Pancreas (tissue), 10 donors: Measurements from ENCODE around the gene GAS7. TPM values are rescaled to one million over a fixed set of nuclear protein-coding genes. Genes with fewer than 3 reads are reported as not detected.
A peak's percentile ranks its signal among the peaks of the same experiment; 100 is the strongest.

Experiments
- ATAC-seq, 4 donors: fragments of 200-7000 bp; cut with Tn5 transposase; one replicate each; pipeline versions ENCODE4 v1.8.0 to v1.9.1; 2020; ENCODE audit warnings: mild to moderate bottlenecking in 4 of 4, moderate library complexity in 4 of 4
- DNase-seq, 6 donors: peaks; one replicate each; pipeline ENCODE4 v3.0.0-alpha.2; 2020
- FAIRE-seq: peaks from 2 replicates; lab custom pipeline; 2012; peaks lifted over from hg19 to GRCh38; lab: Jason Lieb, UNC
- H3K27ac ChIP-seq, 4 donors: fragments of 200-600 bp; sonication (generic); 1 replicate in 3 of 4; 2 replicates in 1 of 4; pipeline versions ENCODE4 v1.5.0 to v1.8.0; 2020
- H3K27me3 ChIP-seq, 4 donors: fragments of 200-600 bp; one replicate each; pipeline ENCODE4 v1.8.0; 2021
- H3K36me3 ChIP-seq, 3 donors: fragments of 200-600 bp; sonication (generic) in 1 of 3; one replicate each; pipeline versions ENCODE4 v1.5.0 to v1.8.0; 2020 to 2021
- H3K4me1 ChIP-seq, 3 donors: fragments of 200-600 bp; one replicate each; pipeline ENCODE4 v1.8.0; 2021
- H3K4me3 ChIP-seq, 4 donors: fragments of 200-600 bp; sonication (generic) in 2 of 4; one replicate each; pipeline versions ENCODE4 v1.5.0 to v1.8.0; 2020 to 2021
- H3K9me3 ChIP-seq, 4 donors: fragments of 200-600 bp; one replicate each; pipeline ENCODE4 v1.8.0; 2021
- WGBS, 2 donors: extraction: QIAGEN DNeasy Blood & Tissue Kit; methylation state at CpG; one replicate each; pipeline ENCODE4 v1.1.7; 2013; 5-methylcytosine and 5-hydroxymethylcytosine counted together
- intact Hi-C, 3 donors: fragments of 100-400 bp; cut with DNase I; formaldehyde crosslinking; loops; one replicate each; pipeline versions ENCODE4 v1.11.1 to v1.14.2; 2022
- polyA plus RNA-seq, 2 donors: library from polyadenylated mRNA; stranded (reverse); fragments of 200-250 nt; gene quantifications; one replicate each; pipeline ENCODE4 v1.2.3, GENCODE V29; 2013
- total RNA-seq, 6 donors: library from RNA; stranded (reverse); fragmentation: NEBNext Ultra II Directional in 4 of 6; extraction: Animal tissue kit (Norgen Biotek cat#: 25700) in 4 of 6; gene quantifications; one replicate each; pipeline versions ENCODE4 v1.2.1 to v1.2.4, GENCODE V29; 2021 to 2023
- TF ChIP-seq, protein P1 (sequence below), 4 donors: fragments of 200-600 bp; sonication (generic) in 3 of 4; IDR thresholded peaks; one replicate each; pipeline versions ENCODE4 v1.5.0 to v1.8.0; 2021; ENCODE audit warnings: antibody characterized with exemption in 4 of 4
- donor health status: healthy with polysubstance abuse.
- donor health status: DM: no; HTN: no; CAD: no; lungs with moderate emphysema.
- donor health status: DM: no; HTN: no; CAD: no.
- donor health status: control.
- donor health status: control.
- donor health status: Bipolar disorder and iron deficiency.
- donor health status: DM: yes; HTN: yes; CAD: no.
- donor health status: DM: no; HTN: no; CAD: no.
- donor health status: DM: no; HTN: no; CAD: no.
- donor health status: DM: yes; HTN: yes; CAD: no.

GAS7 gene
- total and polyA plus RNA-seq, 8 donors: 1.9 to 22.9 (median 3.7) TPM

DNA sequence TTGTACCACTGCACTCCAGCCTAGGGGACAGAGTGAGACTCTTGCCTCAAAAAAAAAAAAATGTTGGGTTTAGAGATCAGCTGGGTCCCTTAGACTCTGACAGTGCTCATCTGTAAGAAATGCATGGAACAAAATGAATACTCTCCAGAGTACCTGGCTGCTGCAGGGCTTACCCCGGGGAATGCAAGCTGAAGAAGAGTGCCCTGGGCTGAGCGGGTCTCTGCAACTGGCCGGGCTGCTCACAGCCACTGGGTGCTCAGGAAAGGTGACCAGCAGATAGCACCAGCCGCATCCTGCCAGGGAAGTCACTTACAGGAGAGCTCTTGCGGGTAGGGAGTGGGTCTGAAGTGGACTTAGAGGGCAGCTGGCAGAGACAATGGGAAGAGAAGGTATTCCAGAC, 82.1 kb downstream of the GAS7 start:
- TF ChIP-seq, protein P1, sequence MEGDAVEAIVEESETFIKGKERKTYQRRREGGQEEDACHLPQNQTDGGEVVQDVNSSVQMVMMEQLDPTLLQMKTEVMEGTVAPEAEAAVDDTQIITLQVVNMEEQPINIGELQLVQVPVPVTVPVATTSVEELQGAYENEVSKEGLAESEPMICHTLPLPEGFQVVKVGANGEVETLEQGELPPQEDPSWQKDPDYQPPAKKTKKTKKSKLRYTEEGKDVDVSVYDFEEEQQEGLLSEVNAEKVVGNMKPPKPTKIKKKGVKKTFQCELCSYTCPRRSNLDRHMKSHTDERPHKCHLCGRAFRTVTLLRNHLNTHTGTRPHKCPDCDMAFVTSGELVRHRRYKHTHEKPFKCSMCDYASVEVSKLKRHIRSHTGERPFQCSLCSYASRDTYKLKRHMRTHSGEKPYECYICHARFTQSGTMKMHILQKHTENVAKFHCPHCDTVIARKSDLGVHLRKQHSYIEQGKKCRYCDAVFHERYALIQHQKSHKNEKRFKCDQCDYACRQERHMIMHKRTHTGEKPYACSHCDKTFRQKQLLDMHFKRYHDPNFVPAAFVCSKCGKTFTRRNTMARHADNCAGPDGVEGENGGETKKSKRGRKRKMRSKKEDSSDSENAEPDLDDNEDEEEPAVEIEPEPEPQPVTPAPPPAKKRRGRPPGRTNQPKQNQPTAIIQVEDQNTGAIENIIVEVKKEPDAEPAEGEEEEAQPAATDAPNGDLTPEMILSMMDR (IDR thresholded peaks at IDR 0.05): no peak
- intact Hi-C loops: no loop called here
- H3K27ac ChIP-seq: no peak overlapping the region

DNA sequence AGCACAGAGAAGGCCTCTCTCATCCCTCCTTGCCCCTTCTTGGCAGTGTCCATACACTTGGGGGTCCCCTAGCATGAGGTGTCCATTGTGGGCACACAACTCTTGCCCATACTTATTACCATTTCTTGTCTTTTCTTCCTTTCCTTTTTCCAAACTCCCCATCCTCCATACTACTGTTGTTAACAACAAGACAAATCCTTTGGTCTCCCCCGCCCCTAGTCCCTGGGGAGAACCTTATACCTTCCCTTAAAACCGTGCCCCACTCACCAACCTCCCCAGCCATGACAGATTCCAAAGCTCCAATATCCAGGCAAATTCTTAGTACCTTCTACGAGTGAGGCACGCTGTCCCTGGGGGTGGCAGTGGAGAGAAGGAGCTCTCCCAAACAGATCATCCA, 82.9 kb downstream of the GAS7 start:
- TF ChIP-seq, protein P1 (IDR thresholded peaks at IDR 0.05): no peak
- Histone ChIP-seq H3K9me3 (no peaks in the 10 kb centered on the region), H3K27me3 (no peaks in the 10 kb centered on the region), H3K36me3 (no peaks in the 10 kb centered on the region), H3K27ac (peak overlapping the region in 2 of 4 donors; percentile 77 to 83), H3K4me1 (peaks cover 0 to 4% (median 0%) of the 10 kb centered on the region in 3 donors), H3K4me3 (no peak overlapping the region)
- 66 to 74% methylated on average over 4 of the region's 4 CpGs for WGBS, 2 donors
- FAIRE-seq (no peak), DNase-seq (no peak), ATAC-seq (no peak)
- intact Hi-C loops: no loop called here

More for the DNA sequence above, 82.1 kb downstream of the GAS7 start:
- ATAC-seq: no peak
- Histone ChIP-seq H3K36me3 (no peaks in the 10 kb centered on the region), H3K9me3 (no peaks in the 10 kb centered on the region), H3K4me1 (peaks cover 0 to 4% (median 0%) of the 10 kb centered on the region in 3 donors), H3K27me3 (no peaks in the 10 kb centered on the region), H3K4me3 (no peak overlapping the region)
- no peak for FAIRE-seq
- no peak for DNase-seq
- 70 to 75% methylated on average over 5 of the region's 5 CpGs for WGBS, 2 donors

- H3K27me3 ChIP-seq: no peaks in the 10 kb centered on the region
- TF ChIP-seq, protein P1 (IDR thresholded peaks at IDR 0.05): no peak
- H3K27ac ChIP-seq: peak overlapping the region in 2 of 4 donors; percentile 77 to 83
- no peaks in the 10 kb centered on the region for H3K9me3 ChIP-seq
- peaks cover 0 to 4% (median 0%) of the 10 kb centered on the region in 3 donors for H3K4me1 ChIP-seq
- H3K36me3 ChIP-seq: no peaks in the 10 kb centered on the region
- ATAC-seq (peak; percentile 69 to 89 (median 80)), FAIRE-seq (no peak), DNase-seq (peak in 5 of 6 donors; percentile 47 to 81 (median 54))
- no peak overlapping the region for H3K4me3 ChIP-seq
- intact Hi-C loops: no loop called here
- WGBS, 2 donors: 17 to 24% methylated on average over 11 of the region's 11 CpGs
These were observed 83.4 kb downstream of the GAS7 start for GRCh38 chr17:10114931-10115535.

GRCh38 chr17:10112962-10113361, 85.4 kb downstream of the GAS7 start:
- intact Hi-C loops: no loop called here
- Histone ChIP-seq H3K9me3 (no peaks in the 10 kb centered on the region), H3K27ac (peak overlapping the region in 1 of 4 donors; percentile 83), H3K4me3 (no peak overlapping the region), H3K27me3 (no peaks in the 10 kb centered on the region), H3K36me3 (no peaks in the 10 kb centered on the region), H3K4me1 (no peaks in the 10 kb centered on the region)
- TF ChIP-seq, protein P1 (IDR thresholded peaks at IDR 0.05): no peak
- FAIRE-seq (no peak), DNase-seq (no peak), ATAC-seq (no peak)
- WGBS, 2 donors: 52 to 56% methylated on average over 4 of the region's 4 CpGs

DNA sequence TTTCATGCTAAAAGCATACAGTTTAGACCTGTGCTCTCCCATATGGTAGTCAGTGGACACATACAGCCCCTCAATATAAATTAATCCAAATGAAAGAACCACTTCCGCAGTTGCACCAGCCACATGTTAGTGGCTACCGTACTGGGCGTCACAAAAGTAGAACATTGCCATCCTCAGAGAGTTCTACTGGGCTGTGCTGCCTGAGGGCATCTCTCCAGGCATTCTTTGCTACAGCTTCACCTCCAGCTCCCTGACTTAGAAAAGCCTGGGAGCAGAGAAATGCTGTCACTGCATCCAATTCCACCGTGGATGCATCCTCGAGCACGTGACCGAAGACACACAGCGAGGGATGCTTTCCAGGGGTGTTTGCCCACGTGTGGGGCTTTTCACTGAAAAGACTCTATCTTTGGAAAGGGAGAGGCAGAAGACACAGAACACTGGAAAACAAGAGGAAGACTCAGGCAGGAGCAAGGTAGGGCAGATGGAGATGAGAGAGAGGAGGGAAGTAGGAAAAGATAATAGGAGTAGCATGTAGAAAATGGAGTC, 86.4 kb downstream of the GAS7 start:
- Histone ChIP-seq H3K27me3 (no peaks in the 10 kb centered on the region), H3K9me3 (no peaks in the 10 kb centered on the region), H3K36me3 (no peaks in the 10 kb centered on the region), H3K4me1 (no peaks in the 10 kb centered on the region), H3K4me3 (no peak overlapping the region), H3K27ac (no peak overlapping the region)
- intact Hi-C loops: no loop called here
- no peak for DNase-seq
- no peak for FAIRE-seq
- TF ChIP-seq, protein P1 (IDR thresholded peaks at IDR 0.05): no peak
- WGBS, 2 donors: 74 to 88% methylated on average over 9 of the region's 9 CpGs
- ATAC-seq: no peak
